GM21528 (cell line): ENCODE results near the gene ICE1.
A peak's percentile ranks its signal among the peaks of the same experiment; 100 is the strongest.
"Not testable (repeated sequence)": the region's sequence is repeated elsewhere in the genome, so short reads cannot be mapped to it uniquely, and the experiment has no call there.

Source experiments
- ATAC-seq: cut with Tn5 transposase; IDR thresholded peaks from one replicate; pipeline ENCODE4 v1.9.1; 2021; ENCODE audit warnings: mild to moderate bottlenecking, moderate library complexity; ENCODE audit not compliant: unreplicated experiment, low FRiP score

The ICE1 gene

GRCh38 chr5:5403741-5404140, 18.7 kb upstream of the ICE1 start:
- ATAC-seq, result no peak

DNA sequence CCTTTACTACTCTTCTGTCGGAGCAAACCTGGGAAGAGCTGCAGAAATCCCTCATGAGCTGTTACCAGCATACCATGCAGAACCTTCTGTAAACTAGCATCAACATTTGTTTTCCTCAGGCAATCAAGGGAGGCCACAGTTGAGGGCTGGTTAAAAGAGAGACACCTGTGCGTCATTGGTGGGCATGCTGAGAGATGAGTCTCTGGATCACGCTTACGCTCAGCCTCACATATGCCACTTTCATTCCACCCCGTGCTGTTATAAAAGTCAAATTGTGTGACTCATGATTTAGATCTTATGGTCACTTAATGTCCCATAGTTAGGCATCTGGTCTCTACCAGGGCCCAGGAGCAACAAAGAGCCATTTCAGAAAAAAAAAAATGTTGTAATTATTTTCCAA, 18.1 kb upstream of the ICE1 start:
- ATAC-seq, result no peak

- ATAC-seq, result no peak
Observed at GRCh38 chr5:5405441-5405840, 17.0 kb upstream of the ICE1 start.

- no peak for ATAC-seq
Observed at GRCh38 chr5:5407924-5408323, 14.6 kb upstream of the ICE1 start.

GRCh38 chr5:5409151-5409810, 13.2 kb upstream of the ICE1 start:
- ATAC-seq, result no peak

DNA sequence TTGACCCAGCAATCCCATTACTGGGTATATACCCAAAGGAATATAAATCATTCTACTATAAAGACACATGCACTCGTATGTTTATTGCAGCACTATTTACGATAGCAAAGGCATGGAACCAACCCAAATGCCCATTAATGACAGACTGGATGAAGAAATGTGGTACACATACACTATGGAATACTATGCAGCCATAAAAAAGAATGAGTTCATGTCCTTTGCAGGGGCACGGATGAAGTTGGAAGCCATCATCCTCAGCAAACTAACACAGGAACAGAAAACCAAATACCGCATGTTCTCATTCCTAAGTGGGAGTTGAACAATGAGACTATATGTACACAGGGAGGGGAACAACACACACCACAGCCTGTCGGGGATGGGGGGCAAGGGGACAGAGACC, 8.6 kb upstream of the ICE1 start:
- not testable (repeated sequence) for ATAC-seq

- no peak for ATAC-seq
Observed at GRCh38 chr5:5414999-5415398, 7.5 kb upstream of the ICE1 start.

GRCh38 chr5:5416733-5417132, 5.7 kb upstream of the ICE1 start:
- no peak for ATAC-seq

DNA sequence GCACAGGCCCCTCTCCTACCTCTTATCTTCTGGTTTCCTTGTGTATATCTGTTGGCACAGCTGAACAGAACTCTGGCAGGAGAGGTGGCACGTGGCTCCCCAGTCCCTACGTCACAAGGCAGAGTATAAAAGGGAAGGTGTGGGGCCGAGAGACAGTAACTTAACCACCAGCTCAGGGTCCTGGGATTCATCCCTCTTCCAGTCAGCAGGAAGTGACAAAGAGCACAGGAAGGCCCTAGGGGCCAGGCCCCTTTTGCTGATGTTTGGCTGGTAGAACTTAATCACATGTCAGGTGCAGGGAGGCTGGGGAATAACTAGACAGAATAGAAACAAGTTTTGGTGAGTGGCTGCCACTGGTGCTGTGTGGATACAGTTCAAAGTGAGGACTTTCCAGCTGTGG, 4.5 kb upstream of the ICE1 start:
- ATAC-seq, result no peak

- ATAC-seq, result no peak
Observed at GRCh38 chr5:5418764-5419163, 3.7 kb upstream of the ICE1 start.

- ATAC-seq, result no peak
Observed at GRCh38 chr5:5419291-5420210, 2.9 kb upstream of the ICE1 start.

DNA sequence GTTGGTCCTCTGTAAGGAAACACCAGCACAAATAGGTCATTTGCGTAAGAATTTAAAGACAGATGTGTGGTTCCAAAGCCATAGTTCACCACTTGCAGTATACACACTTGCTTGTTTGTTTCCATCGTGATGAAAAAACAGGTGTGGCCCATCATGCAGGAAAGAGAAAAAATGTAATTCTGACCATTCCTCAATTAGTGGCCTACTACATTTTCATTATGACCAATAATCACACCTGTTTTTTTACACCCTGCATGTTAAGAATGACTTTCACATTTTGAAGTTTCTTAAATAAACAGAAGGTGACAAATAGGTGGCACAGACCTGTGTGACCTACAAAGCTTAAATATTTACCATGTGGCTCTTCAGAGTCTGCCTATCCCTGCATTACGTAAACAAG, 2.2 kb upstream of the ICE1 start:
- ATAC-seq, result no peak

DNA sequence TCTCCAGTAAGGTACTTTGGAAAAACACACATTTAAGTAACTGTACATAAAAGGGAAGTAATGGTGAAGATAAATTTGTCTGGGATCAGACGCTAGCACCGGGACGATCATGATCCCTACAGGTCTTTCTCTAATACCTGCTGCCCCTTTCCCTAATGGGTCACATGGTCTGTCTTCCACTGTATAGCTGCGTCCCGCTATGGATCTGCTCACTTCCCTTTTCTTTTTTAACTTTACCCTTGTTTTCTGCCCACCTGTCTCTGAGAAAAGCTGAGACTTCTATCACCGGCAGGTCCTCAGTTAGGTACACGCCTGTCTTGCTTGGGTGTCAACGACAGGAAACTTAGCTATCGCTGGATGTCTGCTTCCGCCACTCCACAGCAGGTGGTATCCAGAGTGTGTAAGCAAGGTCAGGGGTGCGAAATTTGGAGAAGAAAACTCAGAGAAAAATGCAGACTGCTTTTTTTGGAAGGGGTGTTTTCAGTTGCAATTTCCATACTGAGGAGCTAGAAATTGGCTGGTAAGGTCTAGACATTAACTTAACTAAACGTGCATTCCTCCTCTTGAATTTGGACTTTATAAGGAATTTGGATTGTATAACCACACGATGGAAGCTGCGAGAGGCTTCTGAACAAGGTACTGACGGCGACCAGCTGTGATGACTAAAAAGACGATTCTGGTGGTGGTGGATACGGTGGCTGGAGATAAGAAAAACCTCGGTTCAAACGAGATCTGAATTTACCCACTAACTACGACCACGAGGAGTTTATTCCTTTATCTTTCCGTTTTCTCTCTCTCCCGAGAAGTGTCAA, 1.1 kb upstream of the ICE1 start:
- peak; percentile 15 for ATAC-seq

DNA sequence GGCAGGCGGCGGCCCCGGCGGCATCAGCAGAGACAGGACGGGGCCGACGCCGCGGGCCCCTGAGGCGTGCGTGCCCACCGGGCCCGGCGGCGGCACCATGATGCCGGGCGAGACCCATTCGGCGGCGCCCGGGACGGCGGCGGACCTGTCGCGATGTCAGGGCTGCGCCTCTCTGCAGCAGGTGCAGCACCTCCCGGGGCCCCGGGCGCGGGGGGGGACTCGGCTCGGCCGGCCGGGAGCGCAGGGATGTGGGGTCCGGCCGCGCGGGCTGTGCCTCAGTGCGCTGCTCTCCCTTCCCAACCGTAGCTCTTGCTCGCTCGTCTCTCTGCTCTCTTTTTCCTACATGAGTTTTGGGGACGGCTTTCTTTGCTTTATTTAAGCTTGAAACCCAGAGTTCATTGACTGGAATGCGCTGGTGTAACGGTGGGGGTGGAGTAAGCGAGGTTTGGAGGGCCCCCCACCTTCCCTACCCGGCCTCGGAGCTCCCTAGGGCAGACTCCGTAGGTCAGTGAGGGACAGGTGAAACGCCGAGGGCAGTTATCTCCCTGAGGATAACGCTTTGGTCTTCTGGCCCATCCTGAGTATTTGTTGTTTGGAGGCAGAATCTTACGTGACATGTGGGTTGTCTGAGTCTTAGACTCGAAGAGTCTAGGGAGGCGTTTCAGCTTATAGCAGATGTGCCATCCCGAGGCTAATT, 490 bp downstream of the ICE1 start:
- ATAC-seq, result peak; percentile 16

GRCh38 chr5:5423586-5423985, 1.1 kb downstream of the ICE1 start:
- ATAC-seq, result no peak

GRCh38 chr5:5424736-5425135, 2.3 kb downstream of the ICE1 start:
- no peak for ATAC-seq

DNA sequence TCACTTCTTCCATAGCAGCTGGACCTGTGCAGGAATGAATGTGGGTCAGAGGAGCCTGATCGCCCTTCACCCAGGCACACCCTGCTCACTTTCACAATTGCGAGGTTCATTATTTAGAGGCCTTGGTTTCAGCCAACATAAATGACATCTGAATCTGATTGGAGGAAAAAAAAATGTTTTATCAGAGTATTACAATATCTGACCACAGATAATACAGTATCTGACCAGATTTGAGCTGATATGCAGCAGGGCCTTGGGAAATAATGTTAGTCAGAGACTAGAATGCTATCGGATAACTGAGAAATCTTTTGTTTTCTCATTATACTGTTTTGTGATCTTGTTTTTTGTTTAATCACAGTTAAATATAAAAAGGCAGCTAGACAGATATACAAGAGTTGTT, 7.7 kb downstream of the ICE1 start:
- no peak for ATAC-seq

DNA sequence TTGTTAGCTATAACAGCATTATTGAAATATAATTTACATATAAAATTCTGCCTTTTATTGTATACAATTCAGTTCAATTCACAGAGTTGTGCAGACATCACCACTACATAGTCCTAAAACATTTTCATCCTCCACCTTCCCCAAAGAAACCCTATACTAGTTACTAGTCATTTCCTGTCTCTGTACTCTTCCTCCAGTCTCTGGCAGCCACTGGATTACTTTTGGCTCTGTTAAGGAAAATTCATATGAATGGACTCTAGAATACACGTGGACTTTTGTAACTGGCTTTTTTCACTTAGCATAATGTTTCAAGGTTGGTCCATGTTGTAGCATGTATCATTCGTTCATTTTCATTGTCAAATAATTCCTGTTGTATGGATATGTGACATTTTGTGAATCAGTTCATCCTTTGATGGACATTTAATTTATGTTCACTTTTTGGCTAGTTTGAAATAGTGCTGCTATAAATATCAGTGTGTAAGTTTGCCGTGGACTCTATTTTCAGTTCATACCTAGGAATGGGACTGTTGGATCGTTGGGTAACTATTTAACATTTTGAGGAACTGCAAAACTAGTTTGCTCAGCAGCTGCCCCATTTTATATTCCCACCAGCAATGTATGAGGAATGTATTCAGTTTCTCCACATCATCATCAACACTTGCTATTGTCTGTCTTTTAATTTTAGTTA, 9.7 kb downstream of the ICE1 start:
- ATAC-seq, result no peak

DNA sequence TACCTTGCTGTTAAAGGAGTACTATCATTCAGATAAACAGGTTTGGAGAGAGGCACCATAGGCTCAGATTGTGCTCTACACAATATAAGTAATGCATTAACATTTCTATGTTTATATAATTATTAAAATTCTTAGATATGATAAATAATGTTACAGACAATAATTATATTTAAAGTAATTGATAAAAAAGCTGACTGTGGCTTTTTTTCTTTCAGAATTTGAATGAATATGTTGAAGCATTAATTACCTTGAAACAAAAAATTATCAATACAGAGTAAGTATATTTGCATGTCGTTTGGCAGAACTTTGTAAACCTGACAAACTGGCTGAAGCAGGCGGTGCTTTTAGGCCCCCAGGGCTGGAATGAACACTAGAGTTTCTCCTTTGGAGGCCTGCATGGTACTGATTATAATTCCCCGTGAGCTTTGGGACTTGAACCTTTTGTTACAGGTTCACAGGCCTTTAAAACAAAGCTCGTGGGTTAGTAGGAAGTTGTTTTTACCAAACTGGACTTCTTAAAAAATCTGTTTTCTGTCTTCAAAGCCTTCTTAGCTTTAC, 13.8 kb downstream of the ICE1 start:
- ATAC-seq, result no peak
